Right lobe of liver (tissue), 4 donors: ENCODE measurements around the gene DCST2.
A peak's percentile ranks its signal among the peaks of the same experiment; 100 is the strongest.

Experiments used
- CTCF ChIP-seq, 4 donors: fragments of 200-600 bp in 3 of 4; fragments of 450-650 bp in 1 of 4; IDR thresholded peaks; one replicate each; pipeline versions ENCODE4 v1.5.1 to v1.8.0; 2016 to 2022; ENCODE audit warnings: antibody characterized with exemption in 4 of 4, mild to moderate bottlenecking in 2 of 4
- POLR2A ChIP-seq: fragments of 450-650 bp; IDR thresholded peaks from one replicate; pipeline ENCODE4 v1.6.1; 2017; ENCODE audit warnings: antibody characterized with exemption, mild to moderate bottlenecking
- donor health status: DM: no; HTN: no; CAD: no.
- donor health status: DM: no; HTN: no; CAD: no.
- donor health status: DM: no; HTN: yes; CAD: no.

GRCh38 chr1:154974808-154975408 lies 58.7 kb downstream of the DCST2 start:
- TF ChIP-seq CTCF (IDR thresholded peaks at IDR 0.05) (no peak), POLR2A (peak; percentile 78)
